GM06990 (cell line): Measurements from ENCODE around the gene RIPK4.

ENCODE experiments used
- DNase-seq: peaks from one replicate; pipeline ENCODE4 v3.0.0-alpha.2; 2011; ENCODE audit not compliant: insufficient read length; ENCODE audit errors: extremely low read depth
- H3K27me3 ChIP-seq: replicated peaks from 2 replicates; pipeline ENCODE4 v1.6.0; 2011; ENCODE audit warnings: low read length; ENCODE audit not compliant: control insufficient read depth, insufficient read depth
- H3K36me3 ChIP-seq: 2 replicates; pipeline ENCODE4 v1.5.1; 2011; ENCODE audit warnings: low read length; ENCODE audit not compliant: control insufficient read depth, insufficient read depth
- H3K4me3 ChIP-seq: replicated peaks from 2 replicates; pipeline ENCODE4 v1.5.1; 2011; ENCODE audit warnings: low read depth, mild to moderate bottlenecking, control low read depth, low read length
- CTCF ChIP-seq: IDR thresholded peaks from 2 replicates; pipeline ENCODE4 v1.5.1; 2011; ENCODE audit warnings: low read length, control low read depth, mild to moderate bottlenecking, inconsistent platforms; ENCODE audit not compliant: insufficient read depth, poor library complexity, severe bottlenecking

Gene RIPK4

DNA sequence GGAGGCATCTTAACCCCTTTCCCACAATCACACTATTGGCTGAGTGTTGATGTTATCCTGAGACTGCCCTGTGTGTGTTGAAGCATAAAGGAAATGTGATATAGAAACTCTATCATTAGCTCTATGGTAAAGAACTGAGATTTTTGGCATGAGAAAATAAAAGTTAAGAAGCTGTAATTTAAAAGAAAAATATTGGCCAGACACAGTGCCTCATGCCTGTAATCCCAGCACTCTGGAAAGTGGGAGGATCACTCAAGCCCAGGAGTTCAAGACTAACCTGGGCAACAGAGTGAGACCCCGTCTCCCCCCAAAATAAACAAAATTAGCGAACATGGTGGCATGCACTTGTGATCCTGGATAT lies 14.2 kb upstream of the RIPK4 start:
- DNase-seq, result no peak
- H3K4me3 ChIP-seq, result no peak overlapping the region
- no peaks in the 10 kb centered on the region; the same call in none of the 2 replicates for H3K27me3 ChIP-seq
- H3K36me3 ChIP-seq, result no peaks in the 10 kb centered on the region
- TF ChIP-seq CTCF, result no peak

DNA sequence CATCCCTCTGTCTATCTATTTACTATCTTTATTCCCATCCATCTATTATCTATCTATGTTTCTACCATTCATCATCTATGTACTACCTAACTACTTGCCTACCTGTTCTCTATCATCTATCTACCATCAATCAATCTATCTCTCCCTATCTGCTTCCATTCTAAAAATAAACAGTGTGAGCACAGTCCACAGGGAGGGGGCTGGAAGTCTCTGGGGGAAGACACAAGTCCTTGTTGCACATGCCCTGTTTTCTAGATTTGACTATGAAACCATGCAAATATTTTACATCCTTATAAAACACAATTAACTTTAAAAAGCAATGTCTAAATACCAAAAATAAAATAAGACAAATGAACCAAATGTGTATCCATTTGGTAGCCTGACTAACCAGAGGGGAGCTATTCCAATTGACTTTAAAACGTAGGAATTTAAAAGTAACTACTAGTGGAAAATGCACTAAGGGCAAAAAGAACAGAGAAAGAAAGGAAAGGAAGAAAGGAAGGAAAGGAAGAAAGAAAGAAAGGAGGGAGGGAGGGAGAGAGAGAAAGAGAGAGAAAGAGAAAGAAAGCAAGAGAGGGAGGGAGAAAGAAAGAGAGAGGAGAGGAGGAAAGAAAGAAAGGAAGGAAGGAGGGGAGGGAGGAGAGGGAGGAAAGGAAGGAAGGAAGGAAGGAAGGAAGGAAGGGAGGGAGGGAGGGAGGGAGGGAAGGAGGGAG lies 13.6 kb upstream of the RIPK4 start:
- Histone ChIP-seq H3K36me3 (no peaks in the 10 kb centered on the region), H3K27me3 (no peaks in the 10 kb centered on the region; the same call in none of the 2 replicates), H3K4me3 (no peak overlapping the region)
- DNase-seq, result no peak
- no peak for TF ChIP-seq CTCF

DNA sequence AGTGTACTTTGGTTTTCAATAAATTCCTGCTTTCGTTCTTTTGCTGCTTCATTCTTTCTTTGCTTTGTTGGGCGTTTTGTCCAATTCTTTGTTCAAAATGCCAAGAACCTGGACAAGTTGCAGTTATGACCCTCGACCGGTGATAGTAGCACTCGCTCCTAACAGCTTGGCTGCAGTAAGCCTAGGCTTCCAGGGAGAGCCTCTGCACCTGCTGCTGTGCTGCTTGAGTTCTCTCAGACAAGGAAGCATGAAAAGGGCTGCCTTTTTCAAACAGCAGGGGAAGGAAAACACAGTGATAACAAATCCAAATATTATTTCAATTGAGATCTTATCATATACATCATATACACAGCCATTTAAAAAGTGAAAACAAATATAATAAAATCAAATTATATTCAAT lies 12.8 kb upstream of the RIPK4 start:
- H3K36me3 ChIP-seq, result no peaks in the 10 kb centered on the region
- no peak for TF ChIP-seq CTCF

GRCh38 chr21:41778930-41779600 lies 12.2 kb upstream of the RIPK4 start:
- H3K4me3 ChIP-seq, result no peak overlapping the region
- TF ChIP-seq CTCF, result peak; percentile 9
- no peaks in the 10 kb centered on the region; the same call in none of the 2 replicates for H3K27me3 ChIP-seq
- no peaks in the 10 kb centered on the region for H3K36me3 ChIP-seq
- no peak for DNase-seq

More for the DNA sequence above, 12.8 kb upstream of the RIPK4 start:
- H3K27me3 ChIP-seq, result no peaks in the 10 kb centered on the region; the same call in none of the 2 replicates
- no peak for DNase-seq
- no peak overlapping the region for H3K4me3 ChIP-seq

DNA sequence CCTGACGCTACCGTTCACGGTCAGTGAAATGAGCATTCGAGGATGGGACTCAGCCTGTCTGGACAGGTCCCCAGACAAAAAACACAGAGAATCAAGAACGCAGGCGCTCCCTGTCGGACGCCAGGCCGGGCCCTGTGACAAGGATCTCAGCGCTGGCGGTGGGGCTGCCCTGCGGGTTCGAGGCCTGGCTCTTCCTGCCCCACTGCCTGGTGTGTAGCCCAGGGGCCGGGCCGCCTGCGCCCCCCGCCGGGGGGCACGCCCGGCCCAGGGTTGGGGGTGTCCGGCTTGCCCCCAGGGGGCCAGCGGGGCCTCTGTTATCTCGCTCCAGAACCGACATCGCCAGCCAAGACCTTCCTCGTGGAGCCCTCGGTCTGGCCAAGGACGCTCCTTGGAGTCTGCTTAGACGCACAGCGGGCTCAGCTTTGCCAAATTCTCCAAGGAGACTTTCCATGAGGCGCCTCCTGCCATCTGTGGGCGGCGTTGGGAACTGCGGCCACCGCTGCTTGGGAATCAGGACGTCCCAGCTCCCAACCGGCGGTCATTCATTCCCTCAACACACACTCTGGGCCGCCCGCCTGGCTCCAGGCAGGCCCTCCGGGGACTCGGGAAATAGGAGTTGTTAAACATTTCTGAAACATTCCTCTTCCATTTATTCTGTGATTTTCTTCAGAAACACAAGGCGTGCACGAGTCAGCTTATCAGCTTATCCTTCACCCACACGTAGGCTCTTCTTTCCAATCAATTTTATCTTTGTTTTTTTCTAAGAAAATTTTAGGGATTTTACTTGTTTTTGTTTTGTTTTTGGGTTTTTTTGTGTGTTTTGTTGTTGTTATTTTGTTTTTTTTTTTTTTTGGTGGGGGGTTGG lies 11.3 kb upstream of the RIPK4 start:
- H3K4me3 ChIP-seq, result no peak overlapping the region
- H3K27me3 ChIP-seq, result no peaks in the 10 kb centered on the region; the same call in none of the 2 replicates
- peak; percentile 44 for TF ChIP-seq CTCF
- no peak for DNase-seq
- H3K36me3 ChIP-seq, result no peaks in the 10 kb centered on the region
